GM18511 (cell line): ENCODE results near the gene GALK2.
"Not testable (repeated sequence)": the region's sequence is repeated elsewhere in the genome, so short reads cannot be mapped to it uniquely, and the experiment has no call there.

ENCODE experiments used
- ATAC-seq: cut with Tn5 transposase; IDR thresholded peaks from one replicate; pipeline ENCODE4 v1.9.1; 2021; ENCODE audit warnings: mild to moderate bottlenecking, moderate library complexity; ENCODE audit not compliant: unreplicated experiment

The GALK2 gene

GRCh38 chr15:49328941-49329340 lies 158.9 kb downstream of the GALK2 start:
- no peak for ATAC-seq

- ATAC-seq: no peak
Measured at GRCh38 chr15:49330166-49330565, 160.1 kb downstream of the GALK2 start.

GRCh38 chr15:49331442-49331841 lies 161.4 kb downstream of the GALK2 start:
- ATAC-seq: no peak

- ATAC-seq: no peak
Measured at GRCh38 chr15:49331951-49332350, 161.9 kb downstream of the GALK2 start.

GRCh38 chr15:49339656-49340055 lies 169.6 kb downstream of the GALK2 start:
- no peak for ATAC-seq

GRCh38 chr15:49343546-49343945 lies 173.5 kb downstream of the GALK2 start:
- no peak for ATAC-seq

- not testable (repeated sequence) for ATAC-seq
Measured at GRCh38 chr15:49354439-49354838, 184.4 kb downstream of the GALK2 start.

- ATAC-seq: no peak
Measured at GRCh38 chr15:49361370-49361769, 191.3 kb downstream of the GALK2 start.

GRCh38 chr15:49366496-49366895 lies 196.4 kb downstream of the GALK2 start:
- no peak for ATAC-seq

GRCh38 chr15:49370782-49371181 lies 200.7 kb downstream of the GALK2 start:
- ATAC-seq: no peak

GRCh38 chr15:49372366-49372765 lies 202.3 kb downstream of the GALK2 start:
- no peak for ATAC-seq

GRCh38 chr15:49379996-49380395 lies 209.9 kb downstream of the GALK2 start:
- no peak for ATAC-seq

GRCh38 chr15:49380912-49381311 lies 210.9 kb downstream of the GALK2 start:
- no peak for ATAC-seq
